Osteoblast (primary cell): ENCODE data around the gene STK40. TPM values are rescaled to one million over a fixed set of nuclear protein-coding genes. Genes with fewer than 3 reads are reported as not detected.

ENCODE experiments used
- DNase-seq: peaks from one replicate; pipeline ENCODE4 v3.0.0; 2011; ENCODE audit warnings: low spot score, mixed read lengths; ENCODE audit not compliant: insufficient read length; ENCODE audit errors: missing footprints
- H2AFZ ChIP-seq: 2 replicates; pipeline ENCODE4 v1.6.0; 2011; ENCODE audit warnings: mild to moderate bottlenecking, low read length
- H3K27ac ChIP-seq: 2 replicates; pipeline ENCODE4 v1.5.1; 2011; ENCODE audit warnings: mild to moderate bottlenecking, low read depth, low read length, moderate library complexity
- H3K27me3 ChIP-seq: 2 replicates; pipeline ENCODE4 v1.6.0; 2012; ENCODE audit warnings: mild to moderate bottlenecking, control low read depth, inconsistent platforms, low read length, moderate library complexity; ENCODE audit not compliant: insufficient read depth
- H3K36me3 ChIP-seq: 2 replicates; pipeline ENCODE4 v1.5.1; 2011; ENCODE audit warnings: mild to moderate bottlenecking, low read length, control low read depth, moderate library complexity; ENCODE audit not compliant: insufficient read depth
- H3K4me1 ChIP-seq: 2 replicates; pipeline ENCODE4 v1.5.1; 2011; ENCODE audit warnings: mild to moderate bottlenecking, low read length, control low read depth, moderate library complexity; ENCODE audit not compliant: insufficient read depth
- H3K4me2 ChIP-seq: 2 replicates; pipeline ENCODE4 v1.6.0; 2011; ENCODE audit warnings: mild to moderate bottlenecking, low read length; ENCODE audit not compliant: insufficient read depth
- H3K4me3 ChIP-seq: fragments of 200-600 bp; sonication (generic); 3 replicates; pipeline ENCODE4 v1.5.1; 2012; ENCODE audit warnings: mild to moderate bottlenecking, low read length, inconsistent platforms; ENCODE audit not compliant: insufficient read depth
- H3K79me2 ChIP-seq: 2 replicates; pipeline ENCODE4 v1.6.0; 2012; ENCODE audit warnings: mild to moderate bottlenecking, low read length, control low read depth, inconsistent platforms; ENCODE audit not compliant: insufficient read depth
- H3K9me3 ChIP-seq: 2 replicates; pipeline ENCODE4 v1.5.1; 2011; ENCODE audit warnings: low read depth, low read length, control low read depth
- H4K20me1 ChIP-seq: 2 replicates; pipeline ENCODE4 v1.6.0; 2012; ENCODE audit warnings: mild to moderate bottlenecking, low read length, control low read depth; ENCODE audit not compliant: insufficient read depth
- CTCF ChIP-seq: IDR thresholded peaks from 2 replicates; pipeline ENCODE4 v1.5.1; 2011; ENCODE audit warnings: mild to moderate bottlenecking, low read depth, low read length, moderate library complexity; ENCODE audit errors: extremely low read depth
- total RNA-seq: library from RNA; depleted of rRNA; stranded (reverse); fragments of >200 nt; gene quantifications from 2 replicates; pipeline ENCODE4 v1.2.3, GENCODE V29; 2012

Gene STK40
- total RNA-seq, 1 donor = 11.9 TPM

DNA sequence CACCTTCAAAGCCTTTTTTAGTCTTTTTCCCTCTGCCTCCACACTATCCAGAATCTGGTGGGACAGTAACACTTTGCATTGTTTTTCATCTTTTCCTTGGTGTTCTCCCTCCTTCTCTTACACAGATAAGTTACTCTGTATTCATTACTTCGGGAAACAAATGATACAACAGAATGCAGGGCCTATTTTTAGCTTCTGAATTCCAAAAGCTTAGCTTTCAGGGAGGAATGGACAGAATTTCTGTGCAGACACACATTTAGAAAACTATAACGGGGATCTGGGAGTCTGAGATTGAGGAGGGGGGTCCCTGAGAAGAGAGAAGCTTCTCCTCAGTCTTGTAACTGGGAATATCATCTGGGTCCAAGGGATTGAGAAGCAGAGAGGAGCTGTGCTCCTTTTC lies 3.5 kb upstream of the STK40 start:
- H3K4me1 ChIP-seq = peaks cover 27% of the 10 kb centered on the region
- H3K27ac ChIP-seq = no peak overlapping the region
- H3K79me2 ChIP-seq = peaks cover 26% of the 10 kb centered on the region
- no peaks in the 10 kb centered on the region for H3K9me3 ChIP-seq
- no peak for DNase-seq
- H3K4me3 ChIP-seq = no peak overlapping the region
- no peak overlapping the region for H3K4me2 ChIP-seq
- H4K20me1 ChIP-seq = peaks cover 14% of the 10 kb centered on the region
- no peak overlapping the region for H2AFZ ChIP-seq
- TF ChIP-seq CTCF = no peak
- peaks cover 47% of the 10 kb centered on the region for H3K36me3 ChIP-seq
- H3K27me3 ChIP-seq = no peaks in the 10 kb centered on the region

DNA sequence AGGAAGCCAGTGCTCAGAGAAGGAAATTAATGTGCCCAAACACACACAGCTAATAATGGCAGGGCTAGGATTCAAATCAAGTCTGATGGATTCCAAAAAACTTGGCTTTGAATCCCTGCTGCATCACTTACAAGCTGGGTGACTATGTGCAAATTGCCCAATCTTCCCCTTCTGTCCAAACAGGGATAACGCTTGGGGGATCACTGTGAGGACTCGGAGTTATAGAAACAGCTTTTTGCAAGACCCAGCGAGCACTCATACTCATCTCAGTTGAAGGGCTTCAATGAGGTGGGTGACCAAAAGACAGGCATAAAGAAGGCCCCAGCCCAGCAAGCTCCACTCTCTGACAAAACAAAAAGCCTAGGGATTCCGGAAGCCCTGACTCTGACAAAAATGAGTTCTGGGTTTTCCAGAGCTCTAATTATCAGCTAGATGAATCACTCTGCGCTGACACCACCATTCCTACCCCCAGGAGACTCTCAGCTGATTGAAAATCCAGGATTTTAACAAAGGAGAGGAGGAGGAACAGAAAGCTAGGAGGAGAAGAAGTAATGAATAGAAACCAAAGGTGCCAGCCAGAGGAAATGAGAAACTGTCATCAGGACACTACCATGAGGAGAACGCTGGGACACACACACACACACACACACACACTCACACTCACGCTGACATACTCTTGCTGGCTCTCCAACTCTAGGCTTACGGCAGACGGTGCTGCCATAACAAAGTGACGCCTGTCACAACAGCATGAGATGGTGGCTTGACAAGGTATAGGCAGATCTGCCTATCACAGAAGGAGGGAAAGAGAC lies 1.6 kb upstream of the STK40 start:
- DNase-seq = peak; percentile 89
- no peaks in the 10 kb centered on the region for H3K27me3 ChIP-seq
- peak overlapping the region; percentile 53 for H2AFZ ChIP-seq

GRCh38 chr1:36386265-36387140 lies 779 bp upstream of the STK40 start:
- H3K36me3 ChIP-seq = peaks cover 21% of the 10 kb centered on the region
- peaks cover 40% of the 10 kb centered on the region for H3K79me2 ChIP-seq
- H3K4me2 ChIP-seq = peak overlapping the region; percentile 100
- no peaks in the 10 kb centered on the region for H3K9me3 ChIP-seq
- peaks cover 29% of the 10 kb centered on the region for H3K4me1 ChIP-seq
- no peak for TF ChIP-seq CTCF
- peak overlapping the region; percentile 74 for H2AFZ ChIP-seq
- peaks cover 29% of the 10 kb centered on the region for H4K20me1 ChIP-seq
- peak overlapping the region; percentile 92 for H3K4me3 ChIP-seq
- H3K27me3 ChIP-seq = no peaks in the 10 kb centered on the region
- DNase-seq = peak; percentile 98
- H3K27ac ChIP-seq = peak overlapping the region; percentile 88

More for the DNA sequence above, 1.6 kb upstream of the STK40 start:
- Histone ChIP-seq H3K4me2 (peak overlapping the region; percentile 100), H3K36me3 (peaks cover 27% of the 10 kb centered on the region), H3K79me2 (peaks cover 32% of the 10 kb centered on the region), H3K27ac (peak overlapping the region; percentile 88), H3K4me3 (peak overlapping the region; percentile 92), H3K4me1 (peaks cover 29% of the 10 kb centered on the region), H3K9me3 (no peaks in the 10 kb centered on the region), H4K20me1 (peaks cover 23% of the 10 kb centered on the region)
- no peak for TF ChIP-seq CTCF
